Fibroblast of lung (primary cell): ENCODE measurements around the gene CEP19. TPM values are rescaled to one million over a fixed set of nuclear protein-coding genes. Genes with fewer than 3 reads are reported as not detected.

ENCODE experiments used
- DNase-seq, 2 donors: peaks; one replicate each; pipeline versions ENCODE4 v3.0.0 to v3.0.0-alpha.2; 2010; ENCODE audit warnings: low read depth in 2 of 2
- H2AFZ ChIP-seq: 2 replicates; pipeline ENCODE4 v1.5.1; 2012; ENCODE audit warnings: low read length, control low read depth, inconsistent platforms
- H3K27ac ChIP-seq: 2 replicates; pipeline ENCODE4 v1.5.1; 2011; ENCODE audit warnings: low read length, control low read depth; ENCODE audit not compliant: insufficient read depth
- H3K27me3 ChIP-seq: 2 replicates; pipeline ENCODE4 v1.5.1; 2011; ENCODE audit warnings: mild to moderate bottlenecking, low read length; ENCODE audit not compliant: control insufficient read depth, insufficient read depth
- H3K36me3 ChIP-seq: 2 replicates; pipeline ENCODE4 v1.5.1; 2011; ENCODE audit warnings: low read length; ENCODE audit not compliant: control insufficient read depth, insufficient read depth
- H3K4me1 ChIP-seq: 2 replicates; pipeline ENCODE4 v1.5.1; 2011; ENCODE audit warnings: low read length; ENCODE audit not compliant: control insufficient read depth, insufficient read depth; ENCODE audit errors: extremely low read depth
- H3K4me2 ChIP-seq: 2 replicates; pipeline ENCODE4 v1.5.1; 2011; ENCODE audit warnings: low read length, control low read depth; ENCODE audit not compliant: insufficient read depth; ENCODE audit errors: extremely low read depth
- H3K4me3 ChIP-seq, 4 experiments: fragments of 200-600 bp in 1 of 4; sonication (generic) in 1 of 4; replicated peaks in 1 of 4; 2 replicates each; pipeline ENCODE4 v1.5.1; 2011 to 2016; ENCODE audit warnings: low read length in 4 of 4, low read depth in 3 of 4, mild to moderate bottlenecking in 3 of 4, control low read depth in 2 of 4, inconsistent platforms in 1 of 4, mixed read lengths in 1 of 4; ENCODE audit not compliant: insufficient read depth in 1 of 4; ENCODE audit errors: control extremely low read depth in 1 of 4
- H3K79me2 ChIP-seq: 2 replicates; pipeline ENCODE4 v1.5.1; 2012; ENCODE audit warnings: mild to moderate bottlenecking, low read length, inconsistent platforms; ENCODE audit not compliant: control insufficient read depth, insufficient read depth
- H3K9ac ChIP-seq: 2 replicates; pipeline ENCODE4 v1.5.1; 2011; ENCODE audit warnings: mild to moderate bottlenecking, low read length, control low read depth; ENCODE audit not compliant: insufficient read depth
- H3K9me3 ChIP-seq: 2 replicates; pipeline ENCODE4 v1.5.1; 2012; ENCODE audit warnings: low read depth, low read length; ENCODE audit not compliant: control insufficient read depth, insufficient read depth
- H4K20me1 ChIP-seq: 2 replicates; pipeline ENCODE4 v1.5.1; 2011; ENCODE audit warnings: low read length; ENCODE audit not compliant: control insufficient read depth, insufficient read depth; ENCODE audit errors: extremely low read depth
- EZH2 ChIP-seq: IDR thresholded peaks from 2 replicates; pipeline ENCODE4 v1.5.1; 2012; ENCODE audit warnings: low read length, control low read depth, mild to moderate bottlenecking; ENCODE audit errors: missing control alignments
- polyA plus RNA-seq, 2 donors: library from polyadenylated mRNA; depleted of rRNA in 1 of 2; stranded (reverse) in 1 of 2; unstranded in 1 of 2; fragments of >200 nt; gene quantifications; 2 replicates each; pipeline ENCODE4 v1.2.1, GENCODE V29; 2011 to 2012; ENCODE audit warnings: missing spikeins in 1 of 2
- total RNA-seq: library from RNA; depleted of rRNA; stranded (reverse); fragments of >200 nt; gene quantifications from 2 replicates; pipeline ENCODE4 v1.2.1, GENCODE V29; 2014
- TF ChIP-seq, protein P1 (sequence below), 2 donors: IDR thresholded peaks in 1 of 2; conservative IDR thresholded peaks in 1 of 2; 1 replicate in 1 of 2; 2 replicates in 1 of 2; pipeline ENCODE4 v1.5.1; 2011 to 2012; ENCODE audit warnings: low read length in 2 of 2, control low read depth in 1 of 2, inconsistent platforms in 1 of 2, low read depth in 1 of 2, mild to moderate bottlenecking in 1 of 2

Gene CEP19
- total and polyA plus RNA-seq, 2 donors (not counting 1 experiment from before 2014, with no cell fraction given) = 3.2 to 3.6 TPM

- H3K27me3 ChIP-seq = peaks cover 4% of the 10 kb centered on the region
- H3K9ac ChIP-seq = no peak overlapping the region
- H2AFZ ChIP-seq = no peak overlapping the region
- H3K27ac ChIP-seq = no peak overlapping the region
- H3K4me1 ChIP-seq = no peaks in the 10 kb centered on the region
- no peaks in the 10 kb centered on the region for H3K79me2 ChIP-seq
- no peaks in the 10 kb centered on the region for H4K20me1 ChIP-seq
- no peak for DNase-seq
- no peak overlapping the region for H3K4me2 ChIP-seq
- TF ChIP-seq, protein P1, sequence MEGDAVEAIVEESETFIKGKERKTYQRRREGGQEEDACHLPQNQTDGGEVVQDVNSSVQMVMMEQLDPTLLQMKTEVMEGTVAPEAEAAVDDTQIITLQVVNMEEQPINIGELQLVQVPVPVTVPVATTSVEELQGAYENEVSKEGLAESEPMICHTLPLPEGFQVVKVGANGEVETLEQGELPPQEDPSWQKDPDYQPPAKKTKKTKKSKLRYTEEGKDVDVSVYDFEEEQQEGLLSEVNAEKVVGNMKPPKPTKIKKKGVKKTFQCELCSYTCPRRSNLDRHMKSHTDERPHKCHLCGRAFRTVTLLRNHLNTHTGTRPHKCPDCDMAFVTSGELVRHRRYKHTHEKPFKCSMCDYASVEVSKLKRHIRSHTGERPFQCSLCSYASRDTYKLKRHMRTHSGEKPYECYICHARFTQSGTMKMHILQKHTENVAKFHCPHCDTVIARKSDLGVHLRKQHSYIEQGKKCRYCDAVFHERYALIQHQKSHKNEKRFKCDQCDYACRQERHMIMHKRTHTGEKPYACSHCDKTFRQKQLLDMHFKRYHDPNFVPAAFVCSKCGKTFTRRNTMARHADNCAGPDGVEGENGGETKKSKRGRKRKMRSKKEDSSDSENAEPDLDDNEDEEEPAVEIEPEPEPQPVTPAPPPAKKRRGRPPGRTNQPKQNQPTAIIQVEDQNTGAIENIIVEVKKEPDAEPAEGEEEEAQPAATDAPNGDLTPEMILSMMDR (conservative IDR thresholded peaks at IDR 0.05 in 1 of 2, IDR thresholded peaks at IDR 0.05 in 1 of 2; ENCODE audit: low read depth in 1 of 2, low read length in 2 of 2) = no peak
- no peak for TF ChIP-seq EZH2
- no peaks in the 10 kb centered on the region for H3K36me3 ChIP-seq
- H3K9me3 ChIP-seq = no peaks in the 10 kb centered on the region
- H3K4me3 ChIP-seq = no peak overlapping the region
Measured at GRCh38 chr3:196686436-196686835, 25.6 kb downstream of the CEP19 start.

- no peak for TF ChIP-seq EZH2
- TF ChIP-seq, protein P1 (conservative IDR thresholded peaks at IDR 0.05 in 1 of 2, IDR thresholded peaks at IDR 0.05 in 1 of 2; ENCODE audit: low read depth in 1 of 2, low read length in 2 of 2) = peak; percentile 78 to 83
- peak overlapping the region; percentile 11 for H3K4me2 ChIP-seq
- DNase-seq = peak; percentile 20 to 61
- H3K9me3 ChIP-seq = no peaks in the 10 kb centered on the region
- no peak overlapping the region for H3K4me3 ChIP-seq
- peaks cover 4% of the 10 kb centered on the region for H3K27me3 ChIP-seq
- H2AFZ ChIP-seq = no peak overlapping the region
- no peak overlapping the region for H3K9ac ChIP-seq
- H3K79me2 ChIP-seq = no peaks in the 10 kb centered on the region
- H4K20me1 ChIP-seq = no peaks in the 10 kb centered on the region
- no peaks in the 10 kb centered on the region for H3K4me1 ChIP-seq
- H3K36me3 ChIP-seq = no peaks in the 10 kb centered on the region
- no peak overlapping the region for H3K27ac ChIP-seq
Measured at GRCh38 chr3:196684548-196685407, 27.3 kb downstream of the CEP19 start.

- Histone ChIP-seq H2AFZ (no peak overlapping the region), H3K4me1 (no peaks in the 10 kb centered on the region), H3K9ac (no peak overlapping the region), H3K36me3 (no peaks in the 10 kb centered on the region), H3K27me3 (peaks cover 10% of the 10 kb centered on the region), H3K4me3 (no peak overlapping the region), H3K4me2 (no peak overlapping the region), H3K79me2 (no peaks in the 10 kb centered on the region), H3K9me3 (no peaks in the 10 kb centered on the region), H3K27ac (no peak overlapping the region), H4K20me1 (no peaks in the 10 kb centered on the region)
- no peak for DNase-seq
- TF ChIP-seq, protein P1 (conservative IDR thresholded peaks at IDR 0.05 in 1 of 2, IDR thresholded peaks at IDR 0.05 in 1 of 2; ENCODE audit: low read depth in 1 of 2, low read length in 2 of 2) = no peak
- TF ChIP-seq EZH2 = no peak
Measured at GRCh38 chr3:196677931-196678330, 34.1 kb downstream of the CEP19 start.
